ENCODE measurements around the gene INPP5E.
A peak's percentile ranks its signal among the peaks of the same experiment; 100 is the strongest.

Gene INPP5E, protein sequence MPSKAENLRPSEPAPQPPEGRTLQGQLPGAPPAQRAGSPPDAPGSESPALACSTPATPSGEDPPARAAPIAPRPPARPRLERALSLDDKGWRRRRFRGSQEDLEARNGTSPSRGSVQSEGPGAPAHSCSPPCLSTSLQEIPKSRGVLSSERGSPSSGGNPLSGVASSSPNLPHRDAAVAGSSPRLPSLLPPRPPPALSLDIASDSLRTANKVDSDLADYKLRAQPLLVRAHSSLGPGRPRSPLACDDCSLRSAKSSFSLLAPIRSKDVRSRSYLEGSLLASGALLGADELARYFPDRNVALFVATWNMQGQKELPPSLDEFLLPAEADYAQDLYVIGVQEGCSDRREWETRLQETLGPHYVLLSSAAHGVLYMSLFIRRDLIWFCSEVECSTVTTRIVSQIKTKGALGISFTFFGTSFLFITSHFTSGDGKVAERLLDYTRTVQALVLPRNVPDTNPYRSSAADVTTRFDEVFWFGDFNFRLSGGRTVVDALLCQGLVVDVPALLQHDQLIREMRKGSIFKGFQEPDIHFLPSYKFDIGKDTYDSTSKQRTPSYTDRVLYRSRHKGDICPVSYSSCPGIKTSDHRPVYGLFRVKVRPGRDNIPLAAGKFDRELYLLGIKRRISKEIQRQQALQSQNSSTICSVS

DNA sequence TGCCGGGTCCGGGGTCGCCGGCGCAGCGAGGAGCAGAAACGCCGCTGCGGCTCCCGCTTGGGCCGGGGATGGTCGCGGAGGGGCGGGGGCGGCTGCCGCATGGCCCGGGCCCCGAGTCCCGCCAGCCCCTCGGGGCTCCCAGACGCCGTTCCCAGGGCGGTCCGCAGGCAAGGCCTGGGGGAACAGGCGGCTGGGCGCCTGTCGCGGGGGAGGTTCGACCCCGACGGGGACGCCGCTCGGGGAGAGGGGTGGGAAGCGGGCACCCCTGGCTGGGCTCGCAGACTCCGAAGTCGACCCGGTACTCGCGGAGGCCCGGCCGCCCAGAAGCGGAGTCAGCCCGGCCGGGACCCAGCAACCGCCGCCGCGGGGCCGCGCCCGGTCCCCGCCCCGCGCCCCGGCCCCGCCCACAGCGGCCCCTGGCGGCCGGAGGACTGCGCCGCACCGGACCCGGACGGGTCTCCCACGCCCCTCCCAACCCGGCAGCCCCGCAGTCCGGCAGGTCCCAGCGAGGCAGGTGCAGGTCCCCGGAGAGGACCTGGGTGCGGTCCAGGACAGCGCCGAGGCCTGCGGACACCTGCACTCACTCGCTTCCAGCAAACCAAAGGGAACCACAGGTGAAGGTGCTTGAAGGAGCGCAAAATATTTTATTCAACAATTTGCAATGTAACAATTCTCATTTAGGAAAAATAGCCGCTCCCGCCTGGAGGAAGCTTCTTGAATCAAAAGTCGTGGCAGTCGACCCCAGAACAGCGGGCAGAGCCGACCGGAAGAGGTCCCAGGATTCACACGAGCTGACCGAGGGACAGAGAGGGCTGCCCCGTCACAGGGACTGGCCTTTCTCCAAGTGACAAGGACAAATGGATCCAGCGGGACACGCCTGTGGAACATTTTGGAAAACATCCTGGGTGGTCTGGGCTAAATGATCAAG lies at the start of gene INPP5E:
TSS of gene INPP5E (minus strand) at position 365 of the 928 bp plus-strand sequence. CDS start 426 bp downstream, outside the sequence.
- TF ChIP-seq CTCF (IDR thresholded peaks at IDR 0.05; ENCODE audit: control insufficient read depth, insufficient read depth, low read depth, low read length, missing control alignments), result peak; percentile 55
- no peak for DNase-seq (ENCODE audit: low read depth)
- peak within 1 kb of the TSS; percentile 63 for H3K4me3 ChIP-seq (ENCODE audit: control insufficient read depth, low read depth, low read length)

DNA sequence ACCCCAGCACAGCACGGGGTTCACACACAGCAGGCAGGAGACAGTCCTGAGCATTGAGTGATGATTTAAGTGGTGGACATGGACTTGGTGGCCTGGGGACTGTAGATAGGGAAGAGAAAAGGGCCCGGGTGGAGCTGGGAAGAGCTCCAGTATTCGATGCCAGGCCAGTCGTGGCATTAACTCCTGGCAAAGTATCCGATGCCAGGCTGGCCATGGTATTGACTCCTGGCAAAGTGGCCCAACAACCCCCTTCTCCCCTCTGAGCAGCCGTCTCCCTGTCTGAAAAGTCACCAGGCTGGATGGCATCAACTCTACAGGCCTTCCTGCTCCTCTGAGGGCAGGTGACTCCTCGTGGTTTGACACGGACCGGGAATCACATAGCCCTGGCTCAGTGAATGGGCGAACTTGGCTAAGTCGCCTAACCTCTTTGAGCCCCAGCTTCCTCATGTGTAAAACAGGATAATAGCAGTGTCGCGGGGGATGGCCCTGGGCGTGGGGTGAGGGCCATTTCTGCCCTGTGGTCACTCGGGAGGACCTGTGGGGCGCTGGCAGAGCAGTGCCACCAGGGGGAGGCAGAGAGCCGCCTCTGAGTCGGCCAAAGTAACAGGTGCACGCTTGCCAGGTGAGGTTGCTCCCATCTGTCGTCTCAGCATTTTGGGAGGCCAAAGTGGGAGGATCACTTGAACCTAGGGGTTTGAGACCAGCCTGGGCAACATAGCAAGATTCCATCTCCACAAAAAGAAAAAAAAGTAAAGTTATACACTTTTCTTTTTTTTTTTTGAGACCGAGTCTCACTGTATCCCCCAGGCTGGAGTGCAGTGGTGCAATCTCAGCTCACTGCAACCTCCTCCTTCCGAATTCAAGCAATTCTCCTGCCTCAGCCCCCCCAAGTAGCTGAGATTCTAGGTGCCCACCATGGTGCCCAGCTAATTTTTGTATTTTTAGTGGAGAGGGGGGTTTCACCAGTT lies 48.9 kb upstream of the INPP5E start:
- DNase-seq (ENCODE audit: low read depth), result no peak
- peak; percentile 98 for TF ChIP-seq CTCF (IDR thresholded peaks at IDR 0.05; ENCODE audit: control insufficient read depth, insufficient read depth, low read depth, low read length, missing control alignments)
- no peak overlapping the region for H3K4me3 ChIP-seq (ENCODE audit: control insufficient read depth, low read depth, low read length)

DNA sequence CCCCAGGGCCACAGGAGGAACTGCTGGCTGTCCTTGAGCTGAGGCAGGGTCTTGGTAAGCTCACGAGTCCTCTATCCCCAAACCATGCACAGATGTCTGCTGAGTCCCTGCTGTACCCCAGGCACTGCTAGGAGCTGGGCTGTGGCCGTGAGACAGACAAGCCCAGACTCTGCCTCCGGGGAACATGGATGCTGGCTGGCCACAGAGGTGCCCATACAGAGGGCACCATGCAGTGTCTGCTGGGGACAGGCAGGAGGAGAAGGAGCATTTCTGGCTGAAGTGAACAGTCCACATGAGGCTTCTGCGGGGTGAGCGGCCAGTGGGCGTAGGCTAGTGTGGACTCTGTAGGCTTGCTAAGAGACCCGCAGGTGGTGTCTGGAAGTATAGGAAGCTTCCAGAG lies 48.0 kb upstream of the INPP5E start:
- H3K4me3 ChIP-seq (ENCODE audit: control insufficient read depth, low read depth, low read length), result no peak overlapping the region
- no peak for DNase-seq (ENCODE audit: low read depth)
- no peak for TF ChIP-seq CTCF (IDR thresholded peaks at IDR 0.05; ENCODE audit: control insufficient read depth, insufficient read depth, low read depth, low read length, missing control alignments)

DNA sequence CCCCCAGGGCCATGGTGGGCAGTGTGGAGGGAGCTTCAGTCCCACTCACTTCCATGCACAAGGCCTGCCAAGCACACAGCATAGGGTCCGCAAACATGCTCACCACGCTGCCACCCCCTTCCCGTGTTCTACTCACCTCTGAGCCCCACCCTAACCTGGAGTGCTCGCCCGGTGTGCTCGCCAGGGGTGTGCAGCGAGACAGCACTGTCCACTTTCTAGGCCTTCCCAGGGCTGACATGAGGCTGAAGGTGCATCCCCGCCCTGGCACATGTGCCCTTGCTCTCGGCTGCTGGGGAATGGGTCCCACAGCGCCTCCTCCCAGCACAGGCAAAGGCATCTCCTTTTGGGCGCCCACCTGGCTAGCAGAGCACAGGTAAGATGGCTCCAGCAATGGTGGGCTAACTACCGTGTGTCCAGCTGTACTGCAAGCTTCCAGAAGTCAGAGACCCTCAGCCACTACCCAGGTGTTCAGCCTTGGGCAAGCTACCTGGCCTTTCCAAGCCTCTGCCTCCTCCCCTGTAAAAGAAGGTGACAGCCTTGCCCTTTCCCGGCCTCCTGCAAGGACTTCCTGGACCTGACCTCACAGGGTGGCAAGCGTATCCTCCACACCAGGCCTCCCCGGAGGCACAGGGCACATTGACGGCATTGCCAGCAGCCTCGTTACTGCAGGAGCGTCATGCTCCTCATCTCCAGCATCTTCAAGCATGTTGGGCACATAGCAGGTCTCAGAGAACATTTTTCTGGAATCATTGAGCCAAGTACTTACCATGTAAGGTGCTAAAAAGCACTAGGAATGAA lies 47.4 kb upstream of the INPP5E start:
- H3K4me3 ChIP-seq (ENCODE audit: control insufficient read depth, low read depth, low read length), result no peak overlapping the region
- TF ChIP-seq CTCF (IDR thresholded peaks at IDR 0.05; ENCODE audit: control insufficient read depth, insufficient read depth, low read depth, low read length, missing control alignments), result no peak
- no peak for DNase-seq (ENCODE audit: low read depth)

- H3K4me3 ChIP-seq (ENCODE audit: control insufficient read depth, low read depth, low read length), result no peak overlapping the region
- DNase-seq (ENCODE audit: low read depth), result no peak
- TF ChIP-seq CTCF (IDR thresholded peaks at IDR 0.05; ENCODE audit: control insufficient read depth, insufficient read depth, low read depth, low read length, missing control alignments), result no peak
These were observed 46.5 kb upstream of the INPP5E start for GRCh38 chr9:136486131-136486530.

Measured in AG09309 (cell line).